HG03521 (cell line): Measurements from ENCODE around the gene AFAP1.

Source experiments
- ATAC-seq: cut with Tn5 transposase; IDR thresholded peaks from one replicate; pipeline ENCODE4 v1.9.1; 2021; ENCODE audit warnings: mild to moderate bottlenecking, moderate library complexity; ENCODE audit not compliant: unreplicated experiment

Gene AFAP1, protein sequence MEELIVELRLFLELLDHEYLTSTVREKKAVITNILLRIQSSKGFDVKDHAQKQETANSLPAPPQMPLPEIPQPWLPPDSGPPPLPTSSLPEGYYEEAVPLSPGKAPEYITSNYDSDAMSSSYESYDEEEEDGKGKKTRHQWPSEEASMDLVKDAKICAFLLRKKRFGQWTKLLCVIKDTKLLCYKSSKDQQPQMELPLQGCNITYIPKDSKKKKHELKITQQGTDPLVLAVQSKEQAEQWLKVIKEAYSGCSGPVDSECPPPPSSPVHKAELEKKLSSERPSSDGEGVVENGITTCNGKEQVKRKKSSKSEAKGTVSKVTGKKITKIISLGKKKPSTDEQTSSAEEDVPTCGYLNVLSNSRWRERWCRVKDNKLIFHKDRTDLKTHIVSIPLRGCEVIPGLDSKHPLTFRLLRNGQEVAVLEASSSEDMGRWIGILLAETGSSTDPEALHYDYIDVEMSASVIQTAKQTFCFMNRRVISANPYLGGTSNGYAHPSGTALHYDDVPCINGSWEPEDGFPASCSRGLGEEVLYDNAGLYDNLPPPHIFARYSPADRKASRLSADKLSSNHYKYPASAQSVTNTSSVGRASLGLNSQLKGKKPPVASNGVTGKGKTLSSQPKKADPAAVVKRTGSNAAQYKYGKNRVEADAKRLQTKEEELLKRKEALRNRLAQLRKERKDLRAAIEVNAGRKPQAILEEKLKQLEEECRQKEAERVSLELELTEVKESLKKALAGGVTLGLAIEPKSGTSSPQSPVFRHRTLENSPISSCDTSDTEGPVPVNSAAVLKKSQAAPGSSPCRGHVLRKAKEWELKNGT

GRCh38 chr4:7939377-7940108 lies at the start of gene AFAP1:
TSS of gene AFAP1 (minus strand) at chr4:7939861. CDS start at chr4:7872078, 67,783 bp downstream.
- peak; percentile 91 for ATAC-seq

DNA sequence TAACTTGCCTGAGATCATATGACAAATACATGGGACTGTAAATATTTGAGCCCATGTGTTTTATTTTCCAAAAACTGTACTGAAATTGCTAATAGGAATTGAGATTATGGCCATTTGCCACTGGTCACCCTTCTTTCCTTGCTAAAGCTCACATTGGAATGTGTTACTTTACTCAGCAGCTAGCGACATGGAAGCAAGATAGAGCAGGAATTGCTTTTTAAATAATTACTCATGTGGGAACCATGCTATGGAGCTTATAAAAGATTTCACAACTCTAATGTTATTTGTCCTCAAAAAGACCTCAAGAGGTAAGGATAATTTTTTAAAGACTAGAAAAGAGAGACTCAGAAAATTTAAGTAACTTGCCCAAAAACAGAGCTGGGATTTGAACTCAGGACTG lies 48.8 kb upstream of the AFAP1 start:
- no peak for ATAC-seq

DNA sequence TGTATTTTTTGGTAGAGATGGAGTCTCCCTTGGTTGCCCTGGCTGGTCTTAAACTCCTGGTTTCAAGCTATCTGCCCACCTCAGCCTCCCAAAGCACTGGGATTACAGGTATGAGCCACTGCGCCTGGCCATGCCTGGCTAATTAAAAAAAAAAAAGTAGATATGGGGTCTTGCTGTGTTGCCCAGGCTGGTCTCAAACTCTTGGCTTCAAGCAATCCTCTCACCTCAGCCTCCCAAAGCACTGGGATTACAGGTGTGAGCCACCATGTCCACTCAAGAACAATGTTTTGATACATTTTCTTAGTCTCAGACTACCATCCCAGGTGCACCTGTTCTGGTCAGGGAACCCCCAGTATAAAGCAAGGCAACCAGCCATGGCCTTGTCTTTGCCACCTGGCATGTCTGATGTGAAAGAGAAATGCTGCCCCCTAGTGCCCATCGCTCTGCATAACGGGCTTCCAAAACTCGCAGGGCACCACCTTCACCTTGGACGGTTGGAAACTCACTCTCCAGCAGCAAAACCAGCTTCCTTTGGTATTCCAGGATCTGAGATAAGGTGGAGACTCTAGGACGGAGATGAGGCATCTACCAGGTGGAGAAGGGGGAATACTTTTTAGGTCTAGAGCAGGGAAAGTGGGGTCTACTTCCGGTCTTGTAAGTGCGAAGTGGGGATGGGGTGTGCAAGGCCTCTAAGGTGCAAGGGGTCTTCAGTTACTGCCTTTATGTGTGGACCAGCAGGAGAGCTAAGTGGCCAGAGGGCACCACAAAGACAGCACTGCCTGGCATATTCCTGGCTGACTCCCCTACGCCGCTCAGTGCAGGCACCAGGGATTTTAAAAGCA lies 47.7 kb upstream of the AFAP1 start:
- ATAC-seq = peak; percentile 78

DNA sequence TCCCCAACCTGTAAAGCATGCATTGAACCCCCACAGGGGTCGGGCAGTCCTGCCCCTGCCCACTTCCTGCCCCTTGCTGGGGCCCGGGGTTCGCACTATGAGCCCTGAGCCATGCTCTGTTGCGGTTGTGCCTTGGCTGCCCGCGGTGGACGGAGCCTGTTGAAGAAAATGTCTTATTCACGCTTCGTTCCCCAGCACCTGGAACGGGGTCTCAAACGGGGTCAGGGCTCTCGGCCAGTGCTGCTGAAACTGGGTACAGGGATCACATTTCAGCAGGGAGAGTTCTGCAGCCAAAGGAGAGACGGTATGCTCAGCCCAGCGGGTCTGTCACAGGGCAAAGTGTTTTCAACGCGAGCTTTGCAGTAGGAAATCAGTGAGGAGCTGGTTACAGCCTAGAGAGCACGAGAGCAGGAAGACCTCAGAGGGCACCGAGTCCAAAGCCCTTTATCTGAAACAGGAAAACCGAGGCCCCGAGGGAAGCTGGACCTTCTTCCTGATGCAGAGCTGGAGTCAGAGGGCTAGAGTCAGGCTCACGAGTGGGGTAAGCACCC lies 46.3 kb upstream of the AFAP1 start:
- ATAC-seq = no peak

- ATAC-seq = no peak
Measured at GRCh38 chr4:7985072-7985471, 45.4 kb upstream of the AFAP1 start.

GRCh38 chr4:7984286-7984925 lies 44.7 kb upstream of the AFAP1 start:
- no peak for ATAC-seq

- no peak for ATAC-seq
Measured at GRCh38 chr4:7983296-7983695, 43.6 kb upstream of the AFAP1 start.

- no peak for ATAC-seq
Measured at GRCh38 chr4:7981738-7982394, 42.2 kb upstream of the AFAP1 start.

- ATAC-seq = no peak
Measured at GRCh38 chr4:7980036-7980435, 40.4 kb upstream of the AFAP1 start.

DNA sequence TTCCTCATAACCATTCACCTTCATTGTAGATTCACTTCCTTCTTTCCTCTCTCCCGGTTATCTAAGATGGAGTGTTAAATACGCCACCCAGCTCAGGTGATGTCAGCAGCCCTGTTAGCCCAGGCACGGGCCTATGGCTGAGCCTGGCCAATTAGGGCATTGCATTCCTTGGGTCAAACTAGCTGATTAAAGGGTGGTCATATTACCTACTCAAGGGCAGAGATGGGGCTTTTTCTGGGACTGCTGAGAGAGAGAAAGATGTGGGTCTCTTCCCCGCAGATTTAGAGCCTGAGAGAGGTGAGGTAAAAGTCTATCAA lies 39.9 kb upstream of the AFAP1 start:
- no peak for ATAC-seq

DNA sequence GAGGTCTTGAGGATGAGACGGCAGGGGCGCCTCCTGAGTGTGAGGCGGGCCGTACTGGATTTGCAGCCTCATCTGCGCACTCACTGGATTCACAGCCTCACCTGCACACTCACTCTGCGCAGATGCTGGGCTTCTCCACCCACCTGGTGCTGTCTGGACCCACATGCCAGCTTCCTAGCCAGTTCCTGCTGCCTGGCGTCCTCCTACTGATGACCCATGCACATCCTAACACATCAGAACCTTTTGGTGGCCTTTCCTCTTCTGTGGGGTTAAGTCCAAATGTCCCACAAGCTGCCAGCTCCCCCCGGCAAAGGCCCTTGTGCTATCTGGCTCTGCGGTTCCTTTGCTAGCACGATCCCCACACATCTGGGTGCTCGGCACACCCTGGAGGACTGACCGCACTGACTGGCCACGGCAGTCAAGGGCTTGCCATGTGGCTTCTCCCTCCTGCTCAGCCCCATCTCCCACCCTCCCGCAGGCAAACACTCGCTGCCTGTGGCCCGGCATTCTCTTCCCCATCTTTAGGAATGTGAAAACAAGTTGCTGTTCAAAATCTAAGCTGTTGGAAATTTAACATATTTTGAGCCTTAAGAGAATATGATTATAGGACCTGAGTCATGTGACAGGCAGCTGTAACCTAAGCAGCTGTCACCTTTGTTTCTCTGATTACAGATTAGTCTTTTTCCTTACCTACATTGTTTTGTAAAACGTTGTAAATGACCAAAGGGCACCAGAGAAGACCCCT lies 39.4 kb upstream of the AFAP1 start:
- no peak for ATAC-seq

DNA sequence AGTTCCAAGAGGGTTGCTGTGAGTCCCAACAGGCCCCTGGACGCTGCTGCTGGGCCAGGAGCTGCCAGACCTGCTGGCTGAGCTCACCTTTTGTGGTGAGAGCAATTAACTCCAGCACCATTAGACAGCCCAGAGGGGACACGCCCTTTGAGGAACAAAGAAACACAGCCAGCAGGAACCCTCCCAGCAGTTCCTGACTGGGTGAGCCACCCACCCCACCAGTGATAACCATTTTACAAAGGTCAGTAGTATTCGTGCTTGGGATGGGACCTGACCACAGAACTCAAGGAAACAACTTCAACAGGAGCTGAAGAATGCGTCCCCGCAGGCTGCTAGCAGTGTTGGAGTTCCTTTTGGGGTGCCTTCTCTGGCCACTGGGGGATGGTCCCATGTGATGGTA lies 38.8 kb upstream of the AFAP1 start:
- ATAC-seq = no peak

GRCh38 chr4:7976634-7977033 lies 37.0 kb upstream of the AFAP1 start:
- no peak for ATAC-seq

DNA sequence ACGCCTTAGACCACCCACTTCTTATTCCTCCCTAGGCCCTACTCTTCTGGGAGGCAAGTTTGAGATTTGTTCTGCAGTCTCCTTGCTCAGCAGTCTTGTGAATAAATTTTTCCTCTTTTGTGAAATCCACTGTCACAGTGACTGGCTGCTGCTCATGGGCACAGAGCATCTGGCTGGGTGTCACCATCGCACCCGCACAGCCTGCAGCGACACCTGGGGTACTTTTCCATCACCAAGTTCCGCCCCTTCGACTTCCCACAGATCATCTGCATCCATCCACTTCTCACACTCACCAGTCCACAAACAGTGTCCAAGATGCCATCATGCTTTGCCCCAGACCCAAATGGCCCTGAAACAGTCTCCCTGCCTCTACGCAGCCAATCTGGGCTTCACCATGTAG lies 36.4 kb upstream of the AFAP1 start:
- ATAC-seq = no peak

DNA sequence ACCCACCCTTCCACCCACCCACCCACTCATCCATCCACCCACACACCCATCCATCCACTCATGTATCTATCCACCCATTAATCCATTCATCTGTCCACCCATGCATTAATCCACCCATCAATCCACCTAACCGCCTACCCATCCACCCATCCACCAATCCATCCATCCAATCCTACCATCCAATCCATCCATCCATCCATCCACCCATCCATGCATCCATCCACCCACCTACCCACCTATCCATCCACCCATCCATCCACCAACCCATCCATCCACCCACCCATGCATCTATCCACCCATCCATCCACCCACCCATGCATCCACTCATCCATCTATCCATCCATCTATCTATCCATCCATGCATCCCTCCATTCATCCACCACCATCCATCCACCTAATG lies 34.8 kb upstream of the AFAP1 start:
- ATAC-seq = no peak

DNA sequence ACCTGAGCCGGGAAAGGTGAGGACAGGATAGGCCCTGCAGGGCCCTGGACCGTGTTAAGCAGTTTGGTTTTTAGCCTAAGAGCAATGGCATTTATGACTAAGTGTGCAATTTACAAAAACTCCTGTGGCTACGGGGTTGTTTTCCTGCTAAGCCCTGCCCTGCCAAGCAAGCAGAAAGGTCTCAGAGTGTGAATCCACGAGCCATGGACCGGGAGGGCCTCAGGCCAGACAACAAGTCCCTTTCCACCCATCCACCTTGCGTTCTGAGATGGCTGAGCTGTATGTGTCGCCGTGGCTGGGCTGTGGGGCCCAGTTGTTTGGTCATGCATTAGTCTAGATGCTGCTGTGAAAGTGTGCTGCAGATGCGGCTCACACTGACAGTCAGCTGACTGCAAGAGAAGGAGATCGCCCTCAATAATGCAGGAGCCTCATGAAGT lies 33.9 kb upstream of the AFAP1 start:
- ATAC-seq = no peak

- no peak for ATAC-seq
Measured at GRCh38 chr4:7971881-7972500, 32.3 kb upstream of the AFAP1 start.

- ATAC-seq = no peak
Measured at GRCh38 chr4:7971159-7971631, 31.5 kb upstream of the AFAP1 start.
